Stimulated activated CD4-positive, alpha-beta T cell treated with anti-CD3 and anti-CD28 coated beads, Interleukin-15, amount 100 ng/mL, for 48 hours (primary cell): ENCODE results near the gene TMEM135.
"Not testable (repeated sequence)": the region's sequence is repeated elsewhere in the genome, so short reads cannot be mapped to it uniquely, and the experiment has no call there.

ENCODE experiments used
- DNase-seq, 2 donors: peaks; one replicate each; pipeline ENCODE4 v3.0.0-alpha.2; 2020; ENCODE audit warnings: low read depth in 2 of 2

Gene TMEM135

DNA sequence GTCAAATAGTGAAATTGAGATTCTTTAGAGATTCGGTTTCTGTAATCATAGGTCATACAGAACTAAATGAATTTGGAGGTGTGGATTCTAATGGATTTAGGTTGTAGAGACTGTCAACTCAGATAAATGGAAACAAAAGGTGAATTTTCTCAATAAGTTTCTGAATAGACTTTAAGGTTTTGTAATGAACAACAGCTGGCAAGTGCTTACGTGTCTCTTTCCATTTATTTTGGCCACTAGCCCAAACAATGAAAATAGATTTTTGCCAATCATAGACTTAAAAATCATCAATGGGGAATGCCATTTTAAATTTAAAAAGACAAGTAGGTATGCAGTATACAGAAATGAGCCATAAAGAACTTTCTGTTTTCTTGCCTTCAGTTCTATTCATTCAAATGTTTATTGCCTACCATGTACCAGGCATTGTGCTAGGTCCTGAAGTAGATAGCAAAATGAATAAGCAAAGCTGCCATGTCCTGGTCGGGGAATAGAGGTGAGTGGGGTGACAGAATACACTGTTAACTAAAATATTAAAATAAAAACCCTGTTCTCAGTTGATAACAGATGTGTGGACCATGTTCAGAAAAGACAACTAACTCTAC is 16.9 kb upstream of the TMEM135 start:
- DNase-seq: no peak

GRCh38 chr11:87022254-87022653 is 15.5 kb upstream of the TMEM135 start:
- DNase-seq: no peak

DNA sequence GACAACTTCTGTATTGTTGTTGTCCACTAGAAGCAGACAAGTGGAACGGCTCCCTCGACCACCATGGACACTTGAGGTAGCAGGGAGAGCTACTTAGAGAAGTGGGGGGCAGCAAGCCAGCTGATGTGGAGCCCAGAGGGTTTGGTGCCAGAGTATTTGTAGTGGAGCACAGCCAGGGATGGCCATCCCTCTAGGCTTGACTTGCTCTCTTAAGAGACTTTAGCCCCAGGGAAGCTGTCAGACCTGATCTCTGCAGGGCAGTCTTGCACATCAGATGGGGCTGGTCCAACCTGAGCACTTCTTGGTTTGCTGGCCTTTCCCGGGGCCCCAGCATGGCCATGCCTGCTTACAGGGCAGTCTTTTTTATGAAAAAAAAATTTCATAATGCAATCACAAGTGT is 15.0 kb upstream of the TMEM135 start:
- no peak for DNase-seq

DNA sequence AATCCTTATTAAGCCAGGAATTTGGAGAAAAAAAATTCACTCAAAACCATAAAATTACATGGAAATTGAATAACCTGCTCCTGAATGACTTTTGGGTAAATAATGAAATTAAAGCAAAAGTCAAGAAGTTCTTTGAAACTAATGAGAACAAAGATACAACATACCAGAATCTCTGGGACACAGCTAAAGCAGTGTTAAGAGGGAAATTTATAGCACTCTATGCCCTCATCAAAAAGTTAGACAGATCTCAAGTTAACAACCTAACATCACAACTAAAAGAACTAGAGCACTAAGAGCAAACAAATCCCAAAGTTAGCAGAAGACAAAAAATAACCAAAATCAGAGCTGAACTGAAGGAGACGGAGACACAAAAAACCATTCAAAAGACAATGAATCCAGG is 11.3 kb upstream of the TMEM135 start:
- not testable (repeated sequence) for DNase-seq

GRCh38 chr11:87030458-87031054 is 7.2 kb upstream of the TMEM135 start:
- no peak for DNase-seq

- DNase-seq: no peak
Measured at GRCh38 chr11:87031433-87032170, 6.1 kb upstream of the TMEM135 start.

DNA sequence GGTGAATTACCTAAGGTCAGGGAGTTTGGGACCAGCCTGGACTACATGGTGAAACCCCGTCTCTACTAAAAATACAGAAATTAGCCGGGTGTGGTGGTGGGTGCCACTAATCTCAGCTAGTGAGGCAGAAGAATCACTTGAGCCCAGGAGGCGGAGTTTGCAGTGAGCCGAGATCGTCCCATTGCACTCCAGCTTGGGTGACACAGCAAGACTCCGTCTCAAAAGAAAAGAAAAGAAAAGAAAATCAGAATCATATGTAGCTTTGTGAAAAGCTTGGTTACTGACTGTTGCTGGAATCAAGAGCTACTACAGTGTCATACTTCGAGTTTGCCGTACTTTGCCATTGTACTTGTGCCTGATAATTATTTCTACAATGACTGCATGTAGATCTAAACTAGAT is 4.2 kb upstream of the TMEM135 start:
- DNase-seq: no peak

- DNase-seq: no peak
Measured at GRCh38 chr11:87035976-87036583, 1.7 kb upstream of the TMEM135 start.

- no peak for DNase-seq
Measured at GRCh38 chr11:87036756-87037449, 831 bp upstream of the TMEM135 start.

DNA sequence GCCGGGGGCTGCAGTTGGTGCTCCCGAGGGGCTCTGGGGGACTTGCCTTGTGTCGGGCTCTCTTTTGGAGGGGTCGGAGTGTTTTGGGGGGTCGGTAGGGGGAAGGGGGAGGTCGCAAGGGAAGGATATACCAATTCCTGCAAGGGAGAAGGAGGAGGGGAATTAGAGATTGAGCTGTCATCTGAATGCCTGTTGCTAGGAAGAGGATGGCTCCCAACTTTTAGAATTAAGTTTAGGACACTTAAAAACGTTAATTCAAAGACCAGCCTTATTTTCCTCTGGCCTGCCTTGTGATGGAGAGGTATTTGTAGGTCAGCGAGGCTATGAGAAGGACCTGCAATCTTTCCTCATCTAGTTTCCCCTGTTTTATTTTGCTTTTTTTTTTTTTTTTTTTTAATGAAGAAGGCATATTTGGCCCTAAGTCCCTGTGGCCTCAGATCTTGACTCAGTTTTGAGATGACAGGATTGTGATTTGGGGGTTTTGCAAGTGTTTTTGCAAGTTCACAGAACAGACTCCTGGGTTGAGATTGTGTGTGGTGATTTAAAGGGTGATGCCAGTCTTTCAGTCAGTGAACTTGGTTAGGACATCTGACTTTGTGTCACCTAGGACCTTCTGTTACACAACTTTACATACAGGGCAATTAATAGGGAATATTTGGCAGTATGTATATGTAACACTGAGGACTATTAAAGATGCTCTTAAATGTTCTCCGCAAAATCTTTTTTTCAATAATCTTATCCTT is 672 bp downstream of the TMEM135 start:
- no peak for DNase-seq

DNA sequence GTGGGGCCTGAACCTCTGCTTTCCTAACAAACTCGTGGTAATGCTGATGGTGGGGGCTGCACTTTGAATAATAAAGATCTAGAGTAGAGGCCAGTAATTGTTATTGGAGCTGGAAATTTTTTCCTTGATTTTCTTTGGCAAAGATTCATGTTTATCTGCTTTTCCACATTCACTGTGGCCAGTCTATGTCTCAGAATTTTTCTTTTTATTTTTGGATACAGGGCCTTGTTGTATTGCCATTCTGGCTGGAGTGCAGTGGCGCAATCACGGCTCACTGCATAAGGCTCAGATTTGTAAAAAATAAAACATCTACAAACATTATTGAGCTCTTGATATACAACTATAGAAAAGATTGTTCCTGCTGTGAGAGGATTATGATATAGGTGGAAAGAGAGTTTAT is 1.6 kb downstream of the TMEM135 start:
- no peak for DNase-seq

DNA sequence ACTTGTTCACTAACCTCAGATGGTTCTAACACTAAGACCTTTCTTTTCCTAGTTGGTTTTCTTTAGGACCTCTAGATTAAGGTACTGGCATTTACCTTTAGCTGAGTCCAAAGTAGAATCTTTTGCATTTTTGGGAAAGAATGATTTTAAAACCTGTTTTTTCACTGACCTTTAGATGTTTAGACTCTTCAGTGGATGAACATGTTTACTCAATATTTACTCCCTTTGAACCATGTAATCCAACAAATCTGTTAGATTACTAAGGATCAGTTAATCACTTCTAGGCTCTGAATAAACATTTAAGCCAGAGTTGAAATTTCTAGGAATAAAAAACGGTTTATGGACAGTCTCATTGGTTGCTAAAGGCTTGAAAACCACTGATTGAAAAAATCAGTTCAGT is 6.2 kb downstream of the TMEM135 start:
- DNase-seq: no peak

GRCh38 chr11:87046824-87047223 is 9.1 kb downstream of the TMEM135 start:
- DNase-seq: no peak

GRCh38 chr11:87056091-87056490 is 18.4 kb downstream of the TMEM135 start:
- no peak for DNase-seq

GRCh38 chr11:87057749-87058148 is 20.0 kb downstream of the TMEM135 start:
- DNase-seq: no peak

DNA sequence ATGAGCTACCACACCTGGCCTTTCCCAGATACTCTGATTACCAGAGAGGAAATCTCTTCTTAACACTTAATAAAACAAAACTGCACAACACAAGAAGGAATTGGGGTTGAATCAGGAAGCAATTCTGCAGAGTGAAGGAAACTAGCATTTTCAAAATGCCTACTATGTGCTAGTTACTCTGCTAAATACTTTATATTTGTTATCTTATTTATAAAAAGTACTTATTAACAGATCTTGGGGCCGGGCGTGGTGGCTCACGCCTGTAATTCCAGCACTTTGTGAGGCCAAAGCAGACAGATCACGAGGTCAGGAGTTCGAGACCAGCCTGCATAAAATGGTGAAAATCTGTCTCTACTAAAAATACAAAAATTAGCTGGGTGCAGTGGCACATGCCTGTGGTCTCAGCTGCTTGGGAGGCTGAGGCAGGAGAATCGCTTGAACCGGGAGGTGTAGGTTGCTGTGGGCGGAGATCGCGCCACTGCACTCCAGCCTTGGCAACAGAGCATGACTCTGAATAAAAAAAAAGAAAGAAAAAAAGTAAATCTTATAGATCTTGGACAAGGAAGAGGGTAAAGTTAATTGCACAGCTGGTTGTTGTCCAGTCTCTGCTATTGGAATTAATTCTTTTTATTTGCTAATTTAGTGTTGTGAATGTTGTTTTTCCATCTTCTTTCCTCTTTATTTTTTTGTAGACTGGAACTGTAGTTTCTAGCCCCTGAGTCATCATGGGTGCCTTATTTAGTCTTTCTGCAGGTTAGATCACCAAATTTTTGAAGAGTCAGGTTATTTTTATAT is 22.1 kb downstream of the TMEM135 start:
- DNase-seq: no peak

GRCh38 chr11:87061766-87062165 is 24.0 kb downstream of the TMEM135 start:
- DNase-seq: no peak

GRCh38 chr11:87063982-87064381 is 26.2 kb downstream of the TMEM135 start:
- no peak for DNase-seq

- no peak for DNase-seq
Measured at GRCh38 chr11:87072787-87073186, 35.1 kb downstream of the TMEM135 start.

DNA sequence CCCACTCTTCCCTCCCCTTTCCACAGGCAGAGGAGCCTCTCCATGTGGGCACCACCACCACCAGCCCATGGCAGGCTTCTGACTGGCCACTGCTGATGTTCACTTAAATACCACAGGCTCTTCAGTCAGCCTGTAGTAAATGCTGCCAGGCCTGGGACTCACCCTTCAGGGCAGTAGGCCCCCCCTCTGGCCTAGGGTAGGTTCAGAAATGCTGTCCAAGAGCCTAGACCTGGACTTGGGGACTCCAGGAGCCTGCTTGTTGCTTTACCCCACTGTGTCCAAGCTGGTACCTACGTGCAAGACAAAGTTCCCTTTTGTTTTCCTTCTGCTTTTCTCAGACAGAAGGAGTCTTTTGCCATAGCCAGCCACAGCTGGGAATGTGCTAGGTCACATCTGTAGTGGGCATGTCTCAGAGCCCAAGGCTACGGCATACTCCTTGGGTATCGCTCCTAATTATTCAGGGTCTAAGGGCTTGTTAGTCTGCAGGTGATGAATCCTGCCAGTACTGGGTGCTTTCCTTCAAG is 38.6 kb downstream of the TMEM135 start:
- no peak for DNase-seq
